Gastroesophageal sphincter (tissue), 4 donors: Measurements from ENCODE around the gene FAM13A. TPM values are rescaled to one million over a fixed set of nuclear protein-coding genes. Genes with fewer than 3 reads are reported as not detected.

Experiments
- ATAC-seq: fragments of 150-250 bp; one replicate; pipeline ENCODE4 v1.9.1; 2016; ENCODE audit warnings: mild to moderate bottlenecking, moderate library complexity
- H3K27ac ChIP-seq, 4 donors: fragments of 200-600 bp; sonication (generic) in 3 of 4; 1 replicate in 3 of 4; 2 replicates in 1 of 4; pipeline ENCODE4 v1.5.1; 2016 to 2019
- H3K27me3 ChIP-seq: fragments of 200-600 bp; sonication (generic); one replicate; pipeline ENCODE4 v1.5.1; 2019
- H3K36me3 ChIP-seq, 2 donors: fragments of 200-600 bp; sonication (generic); one replicate each; pipeline ENCODE4 v1.5.1; 2019; ENCODE audit warnings: control low read depth in 1 of 2
- H3K4me1 ChIP-seq, 3 donors: fragments of 200-600 bp; sonication (generic); 1 replicate in 2 of 3; 2 replicates in 1 of 3; pipeline ENCODE4 v1.5.1; 2016 to 2019; ENCODE audit warnings: control low read depth in 2 of 3
- H3K4me3 ChIP-seq, 2 donors: fragments of 200-600 bp; sonication (generic); one replicate each; pipeline ENCODE4 v1.5.1; 2019; ENCODE audit warnings: mild to moderate bottlenecking in 1 of 2, moderate library complexity in 1 of 2
- H3K9me3 ChIP-seq, 3 donors: fragments of 200-600 bp; sonication (generic); one replicate each; pipeline ENCODE4 v1.5.1; 2017 to 2019; ENCODE audit warnings: control low read depth in 2 of 3
- CTCF ChIP-seq, 4 experiments: fragments of 200-600 bp in 2 of 4; fragments of 450-650 bp in 2 of 4; sonication (generic) in 1 of 4; IDR thresholded peaks; one replicate each; pipeline ENCODE4 v1.5.1; 2017 to 2019; ENCODE audit warnings: antibody characterized with exemption in 4 of 4, mild to moderate bottlenecking in 2 of 4, moderate library complexity in 2 of 4
- EP300 ChIP-seq: sonication (generic); formaldehyde crosslinking; IDR thresholded peaks from one replicate; pipeline ENCODE4 v1.6.1; 2017; ENCODE audit warnings: antibody characterized with exemption, mild to moderate bottlenecking
- POLR2A ChIP-seq, 2 donors: fragments of 450-650 bp; IDR thresholded peaks; one replicate each; pipeline ENCODE4 v1.6.1; 2017; ENCODE audit warnings: antibody characterized with exemption in 2 of 2, mild to moderate bottlenecking in 2 of 2, moderate library complexity in 1 of 2
- POLR2AphosphoS5 ChIP-seq: sonication (generic); formaldehyde crosslinking; IDR thresholded peaks from one replicate; pipeline ENCODE4 v1.6.1; 2017; ENCODE audit warnings: antibody characterized with exemption
- WGBS, 2 donors: methylation state at CpG; one replicate each; pipeline ENCODE4 v1.1.5; 2018; ENCODE audit warnings: low coverage in 1 of 2; 5-methylcytosine and 5-hydroxymethylcytosine counted together
- total RNA-seq, 4 donors: library from RNA; depleted of rRNA; stranded (reverse); fragments of >200 nt; gene quantifications; one replicate each; pipeline ENCODE4 v1.1.0, GENCODE V29; 2016

FAM13A gene
- total RNA-seq, 4 donors from 2014 or later: 22.8 to 46.9 (median 35.2) TPM

- Histone ChIP-seq H3K36me3 (peaks cover 0 to 8% of the 10 kb centered on the region in 2 donors), H3K4me1 (no peaks in the 10 kb centered on the region), H3K9me3 (peaks cover 0 to 17% (median 0%) of the 10 kb centered on the region in 3 donors), H3K27ac (no peak overlapping the region), H3K27me3 (no peaks in the 10 kb centered on the region), H3K4me3 (no peak overlapping the region)
- no peak for ATAC-seq
- 73 to 93% methylated on average over 2 of the region's 2 CpGs for whole genome bisulfite sequencing, 2 donors
- TF ChIP-seq POLR2AphosphoS5 (no peak), EP300 (no peak), CTCF (IDR thresholded peaks at IDR 0.05) (no peak), POLR2A (IDR thresholded peaks at IDR 0.05) (no peak)
Observed at GRCh38 chr4:89036535-89036934, 20.4 kb downstream of the FAM13A start.

- Histone ChIP-seq H3K4me3 (no peak overlapping the region), H3K27me3 (no peaks in the 10 kb centered on the region), H3K4me1 (no peaks in the 10 kb centered on the region), H3K36me3 (peaks cover 0 to under 1% of the 10 kb centered on the region in 2 donors), H3K9me3 (peaks cover 0 to 10% (median 0%) of the 10 kb centered on the region in 3 donors), H3K27ac (no peak overlapping the region)
- no peak for ATAC-seq
- TF ChIP-seq POLR2A (IDR thresholded peaks at IDR 0.05) (no peak), POLR2AphosphoS5 (no peak), EP300 (no peak), CTCF (IDR thresholded peaks at IDR 0.05) (no peak)
Observed at GRCh38 chr4:89031272-89031671, 25.7 kb downstream of the FAM13A start.

GRCh38 chr4:89029591-89029990 is 27.4 kb downstream of the FAM13A start:
- TF ChIP-seq POLR2A (IDR thresholded peaks at IDR 0.05): no peak
- TF ChIP-seq POLR2AphosphoS5: no peak
- TF ChIP-seq EP300: no peak
- no peak for TF ChIP-seq CTCF (IDR thresholded peaks at IDR 0.05)

GRCh38 chr4:89026542-89026941 is 30.4 kb downstream of the FAM13A start:
- H3K27me3 ChIP-seq: no peaks in the 10 kb centered on the region
- H3K4me3 ChIP-seq: no peak overlapping the region
- peaks cover 0 to 14% (median 0%) of the 10 kb centered on the region in 3 donors for H3K4me1 ChIP-seq
- TF ChIP-seq CTCF (IDR thresholded peaks at IDR 0.05) (no peak), EP300 (no peak), POLR2AphosphoS5 (no peak), POLR2A (IDR thresholded peaks at IDR 0.05) (no peak)
- H3K9me3 ChIP-seq: no peaks in the 10 kb centered on the region
- ATAC-seq: no peak
- no peak overlapping the region for H3K27ac ChIP-seq
- WGBS, 2 donors: 72 to 93% methylated on average over 3 of the region's 3 CpGs
- H3K36me3 ChIP-seq: no peaks in the 10 kb centered on the region

More at GRCh38 chr4:89029591-89029990, 27.4 kb downstream of the FAM13A start:
- no peaks in the 10 kb centered on the region for H3K36me3 ChIP-seq
- peaks cover 0 to 1% (median 0%) of the 10 kb centered on the region in 3 donors for H3K4me1 ChIP-seq
- H3K27ac ChIP-seq: no peak overlapping the region
- ATAC-seq: no peak
- WGBS, 2 donors: 66 to 73% methylated on average over 4 of the region's 4 CpGs
- no peak overlapping the region for H3K4me3 ChIP-seq
- no peaks in the 10 kb centered on the region for H3K27me3 ChIP-seq
- H3K9me3 ChIP-seq: no peaks in the 10 kb centered on the region

- TF ChIP-seq POLR2A (IDR thresholded peaks at IDR 0.05): no peak
- TF ChIP-seq EP300: no peak
- peak; percentile 45 for TF ChIP-seq POLR2AphosphoS5
- peak; percentile 76 to 95 (median 86) for TF ChIP-seq CTCF (IDR thresholded peaks at IDR 0.05)
- peaks cover 0 to 3% of the 10 kb centered on the region in 2 donors for H3K36me3 ChIP-seq
- WGBS, 2 donors: 17 to 19% methylated on average over 4 of the region's 4 CpGs
- peak; percentile 96 for ATAC-seq
- H3K27ac ChIP-seq: no peak overlapping the region
- peak overlapping the region in 1 of 2 donors; percentile 3 for H3K4me3 ChIP-seq
- no peaks in the 10 kb centered on the region for H3K27me3 ChIP-seq
- peaks cover 0 to 14% (median 0%) of the 10 kb centered on the region in 3 donors for H3K4me1 ChIP-seq
- no peaks in the 10 kb centered on the region for H3K9me3 ChIP-seq
Observed at GRCh38 chr4:89024051-89024675, 32.8 kb downstream of the FAM13A start.
